ENCODE measurements around the gene RPTOR.

RPTOR gene

DNA sequence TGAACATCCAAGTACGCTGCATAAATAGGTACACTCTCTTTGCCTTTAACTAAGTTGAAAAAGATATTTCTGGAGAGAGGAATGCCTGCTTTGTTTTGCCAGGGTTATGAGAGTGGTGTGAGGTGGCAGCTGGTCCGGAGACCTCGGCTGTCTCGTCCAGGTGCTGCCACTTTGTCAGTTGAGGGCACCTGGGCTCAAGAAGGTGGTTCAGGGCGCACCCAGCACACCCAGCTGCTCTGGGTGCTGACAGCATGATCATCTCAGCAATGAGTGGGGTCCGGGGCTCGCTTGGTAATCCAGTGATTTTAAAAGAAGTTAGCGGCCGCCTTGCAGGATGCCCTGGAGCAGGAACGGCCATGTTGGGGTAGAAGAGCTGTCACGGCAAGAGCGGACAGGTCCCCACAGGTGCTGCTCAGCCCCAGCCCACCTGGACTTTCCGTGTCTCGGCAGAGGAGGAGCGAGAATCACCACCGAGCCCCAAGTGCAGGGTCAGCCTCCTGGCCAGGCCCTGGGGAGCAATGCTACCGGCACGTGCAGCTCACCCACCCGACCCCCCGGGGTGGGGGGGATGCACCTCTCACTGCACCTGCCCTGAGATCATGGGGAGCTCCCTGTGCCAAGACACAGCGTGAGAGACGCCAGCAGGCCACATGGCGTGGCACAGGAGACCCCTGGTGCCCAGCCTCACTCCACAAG, 379.6 kb downstream of the RPTOR start:
- Histone ChIP-seq H3K9ac (ENCODE audit: low read length in 5 of 5) (no peak overlapping the region), H3K4me3 (ENCODE audit: low read depth in 1 of 5, low read length in 5 of 5) (no peak overlapping the region), H3K36me3 (ENCODE audit: control insufficient read depth in 5 of 5, insufficient read depth in 5 of 5, low read length in 5 of 5) (peaks cover 0 to 68% (median 41%) of the 10 kb centered on the region in 5 donors), H3K9me3 (ENCODE audit: control insufficient read depth in 5 of 5, low read length in 5 of 5) (no peaks in the 10 kb centered on the region), H3K27me3 (ENCODE audit: control insufficient read depth in 5 of 5, insufficient read depth in 4 of 5, low read length in 5 of 5) (no peaks in the 10 kb centered on the region), H3K27ac (ENCODE audit: low read depth, low read length) (no peak overlapping the region), H3K4me1 (ENCODE audit: control insufficient read depth in 5 of 5, insufficient read depth in 5 of 5, low read length in 5 of 5) (peaks cover 4 to 31% (median 24%) of the 10 kb centered on the region in 5 donors)

DNA sequence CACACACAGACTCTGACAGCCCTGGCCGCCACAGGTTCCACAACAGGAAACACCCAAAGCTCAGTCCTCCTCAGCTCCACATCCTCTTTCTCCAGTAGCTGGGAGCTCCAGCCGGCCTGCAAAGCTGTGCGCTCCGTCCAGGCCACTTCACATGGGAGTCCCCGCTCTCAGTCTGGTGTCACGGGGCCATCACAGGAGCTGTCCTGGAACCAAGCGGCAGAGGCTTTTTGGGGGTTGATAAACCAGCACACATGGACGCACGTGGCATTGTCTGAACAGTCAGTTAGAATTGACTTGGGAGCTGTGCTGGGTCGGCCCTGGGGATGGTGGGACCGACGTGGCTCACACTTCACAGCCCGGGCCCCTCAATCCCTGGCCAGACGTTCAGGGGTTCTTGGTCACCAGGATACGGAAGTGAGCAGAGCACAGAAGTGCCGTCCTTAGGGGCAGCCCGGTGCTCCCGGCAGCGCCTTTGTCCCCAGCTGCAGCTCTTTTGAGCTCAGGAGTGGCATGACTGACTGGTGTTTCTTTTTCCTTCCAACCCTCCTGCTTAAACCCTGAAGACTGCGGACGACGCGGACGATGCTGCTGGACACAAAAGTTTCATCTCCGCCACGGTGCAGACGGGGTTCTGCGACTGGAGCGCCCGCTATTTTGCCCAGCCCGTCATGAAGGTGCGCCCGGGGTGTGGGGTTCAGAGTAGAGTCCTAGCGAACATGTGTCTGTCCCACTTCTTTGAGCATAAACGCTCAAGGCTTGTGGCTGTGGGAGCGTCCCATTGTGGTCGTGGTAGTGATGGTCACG, 380.4 kb downstream of the RPTOR start:
- H3K9me3 ChIP-seq (ENCODE audit: control insufficient read depth in 5 of 5, low read length in 5 of 5) = no peaks in the 10 kb centered on the region
- H3K9ac ChIP-seq (ENCODE audit: low read length in 5 of 5) = no peak overlapping the region
- H3K27me3 ChIP-seq (ENCODE audit: control insufficient read depth in 5 of 5, insufficient read depth in 4 of 5, low read length in 5 of 5) = no peaks in the 10 kb centered on the region
- no peak overlapping the region for H3K4me3 ChIP-seq (ENCODE audit: low read depth in 1 of 5, low read length in 5 of 5)
- H3K36me3 ChIP-seq (ENCODE audit: control insufficient read depth in 5 of 5, insufficient read depth in 5 of 5, low read length in 5 of 5) = peaks cover 0 to 66% (median 40%) of the 10 kb centered on the region in 5 donors
- peaks cover 4 to 28% (median 24%) of the 10 kb centered on the region in 5 donors for H3K4me1 ChIP-seq (ENCODE audit: control insufficient read depth in 5 of 5, insufficient read depth in 5 of 5, low read length in 5 of 5)
- H3K27ac ChIP-seq (ENCODE audit: low read depth, low read length) = no peak overlapping the region

DNA sequence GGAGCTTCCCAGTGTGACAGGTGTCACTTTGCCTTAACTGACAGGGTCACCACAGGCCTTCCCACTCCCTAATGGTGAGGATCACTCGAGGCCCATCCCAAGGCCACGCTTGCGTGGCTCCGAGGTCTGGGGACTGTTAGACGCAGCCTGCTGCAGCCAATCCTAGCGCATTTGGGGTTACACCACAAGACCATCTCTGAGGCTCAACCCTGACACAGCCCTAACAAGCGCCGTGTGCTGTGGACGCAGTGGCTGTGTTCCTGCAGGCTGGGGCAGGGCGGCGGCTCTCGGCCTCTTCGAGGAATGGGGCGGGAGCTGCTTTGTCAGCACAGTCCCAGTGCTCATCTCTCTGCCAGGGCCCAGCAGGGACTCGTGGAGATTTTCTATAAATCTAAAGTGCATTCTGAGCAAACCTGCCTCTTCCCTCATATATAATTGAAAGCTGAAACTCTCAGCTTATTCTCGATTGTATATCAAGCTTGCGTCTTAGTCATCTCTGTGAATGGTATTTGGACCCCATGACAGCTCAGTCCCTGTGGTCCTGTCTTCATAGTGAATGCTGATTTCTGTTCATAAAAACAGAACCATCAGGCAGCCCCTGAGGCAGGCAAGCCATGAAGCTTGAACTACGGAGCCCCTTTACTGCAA, 381.2 kb downstream of the RPTOR start:
- Histone ChIP-seq H3K9me3 (ENCODE audit: control insufficient read depth in 5 of 5, low read length in 5 of 5) (no peaks in the 10 kb centered on the region), H3K27me3 (ENCODE audit: control insufficient read depth in 5 of 5, insufficient read depth in 4 of 5, low read length in 5 of 5) (no peaks in the 10 kb centered on the region), H3K9ac (ENCODE audit: low read length in 5 of 5) (peak overlapping the region in 1 of 5 donors; percentile 6), H3K4me3 (ENCODE audit: low read depth in 1 of 5, low read length in 5 of 5) (peak overlapping the region in 1 of 5 donors; percentile 22), H3K36me3 (ENCODE audit: control insufficient read depth in 5 of 5, insufficient read depth in 5 of 5, low read length in 5 of 5) (peaks cover 0 to 68% (median 42%) of the 10 kb centered on the region in 5 donors), H3K27ac (ENCODE audit: low read depth, low read length) (no peak overlapping the region), H3K4me1 (ENCODE audit: control insufficient read depth in 5 of 5, insufficient read depth in 5 of 5, low read length in 5 of 5) (peaks cover 4 to 32% (median 27%) of the 10 kb centered on the region in 5 donors)

DNA sequence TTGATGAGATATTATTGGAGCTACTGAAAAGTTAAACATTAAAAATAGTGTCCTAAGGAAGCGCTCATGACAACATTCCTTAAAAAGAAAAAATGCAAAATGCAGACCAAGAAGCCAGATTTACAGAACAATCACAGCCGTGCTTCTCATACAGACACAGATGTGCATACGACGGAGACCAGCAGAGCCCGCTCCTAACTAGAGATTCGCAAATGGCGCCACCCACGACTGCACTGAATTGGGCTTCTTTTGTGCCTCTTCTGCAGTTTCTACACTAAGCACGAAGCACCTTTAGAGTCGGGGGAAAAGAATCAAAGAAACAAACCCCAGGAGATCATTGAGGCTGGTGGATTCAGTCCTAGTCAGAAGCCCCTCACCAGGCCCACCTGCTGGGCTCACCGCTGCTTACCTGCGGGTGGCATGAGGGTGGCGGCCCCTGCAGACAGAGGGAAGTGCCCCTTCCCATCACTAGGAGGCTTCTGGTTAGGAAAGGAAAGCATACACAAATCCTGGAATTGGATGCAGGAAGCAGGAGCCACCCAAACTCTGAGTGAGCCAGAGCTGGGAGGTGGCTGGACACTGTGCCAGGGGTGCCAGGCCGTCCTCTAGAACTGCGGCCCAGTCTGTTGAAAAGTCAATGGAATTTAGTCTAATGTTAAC, 382.1 kb downstream of the RPTOR start:
- H3K36me3 ChIP-seq (ENCODE audit: control insufficient read depth in 5 of 5, insufficient read depth in 5 of 5, low read length in 5 of 5) = peaks cover 0 to 63% (median 44%) of the 10 kb centered on the region in 5 donors
- H3K27me3 ChIP-seq (ENCODE audit: control insufficient read depth in 5 of 5, insufficient read depth in 4 of 5, low read length in 5 of 5) = no peaks in the 10 kb centered on the region

DNA sequence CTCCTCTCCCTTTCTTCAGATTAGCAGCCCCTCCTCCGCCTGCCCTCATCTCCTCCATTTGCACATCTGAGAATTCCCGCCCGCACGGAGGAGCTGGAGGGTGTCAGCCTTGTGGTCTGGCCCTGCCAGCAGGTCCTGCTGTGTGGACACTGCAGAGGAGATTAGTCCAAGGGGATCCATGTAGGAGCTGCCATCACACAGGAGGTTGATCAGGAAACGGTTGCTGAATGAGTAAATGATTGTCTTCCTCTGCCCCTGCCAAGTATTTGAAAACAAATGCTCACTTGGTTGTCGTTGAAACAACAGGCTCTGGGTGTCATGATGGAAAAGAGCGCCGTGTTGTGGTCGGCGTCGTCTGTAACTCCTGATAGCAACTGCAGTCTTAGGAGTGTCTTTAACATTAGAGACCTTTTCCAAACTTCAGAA, 383.2 kb downstream of the RPTOR start:
- H3K4me3 ChIP-seq (ENCODE audit: low read depth in 1 of 5, low read length in 5 of 5) = no peak overlapping the region

More for the DNA sequence above, 382.1 kb downstream of the RPTOR start:
- no peak overlapping the region for H3K4me3 ChIP-seq (ENCODE audit: low read depth in 1 of 5, low read length in 5 of 5)
- peak overlapping the region; percentile 4 for H3K27ac ChIP-seq (ENCODE audit: low read depth, low read length)
- H3K4me1 ChIP-seq (ENCODE audit: control insufficient read depth in 5 of 5, insufficient read depth in 5 of 5, low read length in 5 of 5) = peaks cover 4 to 41% (median 36%) of the 10 kb centered on the region in 5 donors
- H3K9me3 ChIP-seq (ENCODE audit: control insufficient read depth in 5 of 5, low read length in 5 of 5) = no peaks in the 10 kb centered on the region
- H3K9ac ChIP-seq (ENCODE audit: low read length in 5 of 5) = peak overlapping the region in 1 of 5 donors; percentile 13

DNA sequence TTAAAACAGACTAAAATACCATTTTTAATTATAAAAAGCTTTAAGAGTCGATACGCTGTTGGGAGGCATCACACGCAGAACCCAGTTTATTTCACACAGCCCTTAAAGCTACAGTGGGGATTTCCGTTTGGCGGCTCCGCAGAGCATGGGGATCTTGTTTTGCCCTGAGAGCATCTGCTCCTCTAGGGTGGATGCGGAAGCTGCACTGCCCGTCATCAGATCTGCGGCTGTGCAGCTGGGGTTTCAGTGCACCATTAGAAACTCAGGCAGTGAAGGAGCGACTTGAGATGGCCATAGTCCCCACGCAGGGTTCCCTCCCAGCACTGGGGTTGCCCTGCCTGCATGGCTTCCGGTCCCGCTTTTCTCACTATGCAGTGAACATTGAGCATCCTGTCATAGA, 384.8 kb downstream of the RPTOR start:
- H3K9ac ChIP-seq (ENCODE audit: low read length in 5 of 5) = no peak overlapping the region
- no peaks in the 10 kb centered on the region for H3K9me3 ChIP-seq (ENCODE audit: control insufficient read depth in 5 of 5, low read length in 5 of 5)
- H3K27ac ChIP-seq (ENCODE audit: low read depth, low read length) = no peak overlapping the region
- peaks cover 0 to 37% (median 26%) of the 10 kb centered on the region in 5 donors for H3K36me3 ChIP-seq (ENCODE audit: control insufficient read depth in 5 of 5, insufficient read depth in 5 of 5, low read length in 5 of 5)
- peaks cover 4 to 42% (median 36%) of the 10 kb centered on the region in 5 donors for H3K4me1 ChIP-seq (ENCODE audit: control insufficient read depth in 5 of 5, insufficient read depth in 5 of 5, low read length in 5 of 5)
- H3K27me3 ChIP-seq (ENCODE audit: control insufficient read depth in 5 of 5, insufficient read depth in 4 of 5, low read length in 5 of 5) = no peaks in the 10 kb centered on the region
- H3K4me3 ChIP-seq (ENCODE audit: low read depth in 1 of 5, low read length in 5 of 5) = no peak overlapping the region

More for the DNA sequence above, 383.2 kb downstream of the RPTOR start:
- Histone ChIP-seq H3K27me3 (ENCODE audit: control insufficient read depth in 5 of 5, insufficient read depth in 4 of 5, low read length in 5 of 5) (no peaks in the 10 kb centered on the region), H3K9ac (ENCODE audit: low read length in 5 of 5) (no peak overlapping the region), H3K4me1 (ENCODE audit: control insufficient read depth in 5 of 5, insufficient read depth in 5 of 5, low read length in 5 of 5) (peaks cover 4 to 42% (median 36%) of the 10 kb centered on the region in 5 donors), H3K36me3 (ENCODE audit: control insufficient read depth in 5 of 5, insufficient read depth in 5 of 5, low read length in 5 of 5) (peaks cover 0 to 53% (median 43%) of the 10 kb centered on the region in 5 donors), H3K27ac (ENCODE audit: low read depth, low read length) (peak overlapping the region; percentile 4), H3K9me3 (ENCODE audit: control insufficient read depth in 5 of 5, low read length in 5 of 5) (no peaks in the 10 kb centered on the region)

DNA sequence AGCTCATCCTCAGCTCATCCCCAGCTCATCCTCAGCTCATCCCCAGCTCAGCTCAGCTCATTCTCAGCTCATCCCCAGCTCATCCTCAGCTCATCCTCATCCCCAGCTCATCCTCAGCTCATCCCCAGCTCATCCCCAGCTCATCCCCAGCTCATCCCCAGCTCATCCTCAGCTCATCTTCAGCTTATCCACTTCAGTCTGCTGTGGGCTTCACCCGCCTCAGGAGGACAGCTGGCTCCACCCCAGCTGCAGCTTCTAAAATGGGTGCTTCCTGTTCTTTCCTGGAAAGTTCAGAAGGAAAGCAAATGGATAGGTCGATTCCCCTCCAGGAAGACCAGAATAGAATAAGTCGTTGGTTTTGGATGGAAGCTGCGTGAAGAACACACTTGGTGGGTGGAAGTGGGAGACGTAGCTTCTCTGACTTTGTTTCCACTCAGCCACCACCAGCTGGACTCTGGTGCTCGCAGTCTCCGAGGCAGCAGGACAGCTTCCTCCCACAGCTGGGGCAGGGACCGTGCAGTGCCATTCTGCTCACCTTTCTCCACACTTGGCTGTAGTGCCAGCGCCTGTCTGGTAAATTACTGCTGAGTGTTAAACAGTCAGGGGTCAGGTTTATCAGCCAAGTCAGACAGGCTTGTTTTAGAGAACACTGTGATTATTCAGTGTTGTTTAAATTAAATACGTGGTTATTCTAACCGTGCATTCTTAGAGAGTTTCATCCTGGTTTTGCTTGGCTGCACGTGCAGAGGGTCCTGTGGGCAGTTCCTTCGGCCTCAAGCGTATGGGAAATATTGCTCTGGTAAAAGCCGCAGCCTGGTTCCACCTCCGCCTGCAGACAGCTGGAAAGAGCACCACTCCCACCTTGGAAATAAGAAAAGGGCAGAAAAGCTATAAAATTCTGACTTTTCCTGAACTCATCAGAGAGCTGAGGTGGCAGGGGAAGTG, 386.0 kb downstream of the RPTOR start:
- Histone ChIP-seq H3K9ac (ENCODE audit: low read length in 5 of 5) (peak overlapping the region in 1 of 5 donors; percentile 6), H3K27ac (ENCODE audit: low read depth, low read length) (no peak overlapping the region), H3K9me3 (ENCODE audit: control insufficient read depth in 5 of 5, low read length in 5 of 5) (no peaks in the 10 kb centered on the region), H3K4me1 (ENCODE audit: control insufficient read depth in 5 of 5, insufficient read depth in 5 of 5, low read length in 5 of 5) (peaks cover 4 to 41% (median 36%) of the 10 kb centered on the region in 5 donors), H3K27me3 (ENCODE audit: control insufficient read depth in 5 of 5, insufficient read depth in 4 of 5, low read length in 5 of 5) (no peaks in the 10 kb centered on the region), H3K36me3 (ENCODE audit: control insufficient read depth in 5 of 5, insufficient read depth in 5 of 5, low read length in 5 of 5) (peaks cover 0 to 25% (median 15%) of the 10 kb centered on the region in 5 donors), H3K4me3 (ENCODE audit: low read depth in 1 of 5, low read length in 5 of 5) (no peak overlapping the region)

DNA sequence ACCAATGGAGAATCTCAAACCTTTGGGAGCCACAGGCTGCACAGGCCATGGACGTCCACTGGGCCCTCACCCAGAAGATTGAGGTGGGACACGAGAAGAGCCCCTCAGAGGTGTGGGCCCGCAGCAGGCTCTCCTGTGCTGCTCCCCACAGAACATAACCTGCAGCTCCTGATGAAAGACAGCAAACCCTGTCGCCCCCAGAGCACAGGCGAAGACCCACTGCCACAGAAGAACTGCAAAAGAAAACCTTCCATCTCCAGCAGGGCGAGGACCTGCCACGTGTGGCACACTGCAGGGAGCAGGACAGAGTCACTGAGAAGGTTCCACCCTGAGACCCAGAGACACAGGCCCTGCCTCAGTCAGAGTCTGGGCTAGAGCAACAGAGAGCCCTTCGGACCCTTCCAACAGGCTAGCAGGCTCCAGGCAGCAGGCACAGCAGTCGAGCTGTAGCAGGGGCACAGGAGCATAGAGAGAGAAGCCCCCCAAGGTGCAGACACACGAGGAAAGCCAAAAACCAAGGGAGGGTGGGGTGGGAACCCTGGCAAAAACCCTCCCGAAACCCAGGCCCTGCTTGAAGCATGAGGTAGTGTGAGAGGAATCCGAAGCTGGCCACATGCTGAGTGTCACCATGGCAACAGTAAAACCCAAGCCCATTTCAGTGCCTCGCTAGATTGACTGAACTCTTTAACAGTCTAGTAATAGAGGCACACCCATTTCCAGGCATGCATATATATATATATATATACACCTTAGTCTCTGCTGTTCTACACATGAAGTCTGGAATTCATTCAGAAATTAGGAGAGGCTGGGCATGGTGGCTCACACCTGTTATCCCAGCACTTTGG, 387.0 kb downstream of the RPTOR start:
- no peak overlapping the region for H3K9ac ChIP-seq (ENCODE audit: low read length in 5 of 5)
- peaks cover 4 to 32% (median 25%) of the 10 kb centered on the region in 5 donors for H3K4me1 ChIP-seq (ENCODE audit: control insufficient read depth in 5 of 5, insufficient read depth in 5 of 5, low read length in 5 of 5)
- no peaks in the 10 kb centered on the region for H3K9me3 ChIP-seq (ENCODE audit: control insufficient read depth in 5 of 5, low read length in 5 of 5)
- H3K27ac ChIP-seq (ENCODE audit: low read depth, low read length) = no peak overlapping the region
- H3K27me3 ChIP-seq (ENCODE audit: control insufficient read depth in 5 of 5, insufficient read depth in 4 of 5, low read length in 5 of 5) = no peaks in the 10 kb centered on the region
- peaks cover 0 to 22% (median 12%) of the 10 kb centered on the region in 5 donors for H3K36me3 ChIP-seq (ENCODE audit: control insufficient read depth in 5 of 5, insufficient read depth in 5 of 5, low read length in 5 of 5)
- H3K4me3 ChIP-seq (ENCODE audit: low read depth in 1 of 5, low read length in 5 of 5) = no peak overlapping the region

All from subcutaneous abdominal adipose tissue (tissue), 5 donors.